Transverse colon (tissue), 4 donors: ENCODE measurements around the gene TRIP13. TPM values are rescaled to one million over a fixed set of nuclear protein-coding genes. Genes with fewer than 3 reads are reported as not detected.

Experiments
- DNase-seq: peaks from one replicate; pipeline ENCODE4 v3.0.0-alpha.2; 2019
- H3K27ac ChIP-seq, 4 donors: fragments of 200-600 bp; sonication (generic); 2 replicates each; pipeline ENCODE4 v1.5.1; 2016 to 2018; ENCODE audit warnings: inconsistent platforms in 4 of 4
- H3K27me3 ChIP-seq: fragments of 200-600 bp; sonication (generic); 2 replicates; pipeline ENCODE4 v1.5.1; 2017; ENCODE audit warnings: inconsistent platforms
- H3K36me3 ChIP-seq, 4 donors: fragments of 200-600 bp; sonication (generic); 2 replicates each; pipeline ENCODE4 v1.5.1; 2017 to 2019; ENCODE audit warnings: inconsistent platforms in 4 of 4
- H3K4me1 ChIP-seq, 4 donors: fragments of 200-600 bp; sonication (generic); 2 replicates each; pipeline ENCODE4 v1.5.1; 2017 to 2020; ENCODE audit warnings: inconsistent platforms in 4 of 4
- H3K4me3 ChIP-seq, 4 donors: fragments of 200-600 bp; sonication (generic); 1 replicate in 1 of 4; 2 replicates in 3 of 4; pipeline versions ENCODE4 v1.5.1 to v1.6.1; 2017 to 2019; ENCODE audit warnings: inconsistent platforms in 4 of 4
- H3K9me3 ChIP-seq, 2 donors: fragments of 200-600 bp; sonication (generic); 2 replicates each; pipeline ENCODE4 v1.5.1; 2017 to 2019; ENCODE audit warnings: inconsistent platforms in 2 of 2
- CTCF ChIP-seq, 5 experiments: fragments of 200-600 bp in 3 of 5; fragments of 450-650 bp in 2 of 5; sonication (generic) in 3 of 5; IDR thresholded peaks; 1 replicate in 2 of 5; 2 replicates in 3 of 5; pipeline ENCODE4 v1.5.1; 2016 to 2017; ENCODE audit warnings: antibody characterized with exemption in 5 of 5, inconsistent platforms in 3 of 5, mild to moderate bottlenecking in 2 of 5, moderate library complexity in 1 of 5
- EP300 ChIP-seq: sonication (generic); formaldehyde crosslinking; IDR thresholded peaks from one replicate; pipeline ENCODE4 v1.6.1; 2017; ENCODE audit warnings: antibody characterized with exemption, low read depth
- POLR2A ChIP-seq: fragments of 450-650 bp; IDR thresholded peaks from one replicate; pipeline ENCODE4 v1.6.1; 2016; ENCODE audit warnings: antibody characterized with exemption, mild to moderate bottlenecking, moderate library complexity
- POLR2AphosphoS5 ChIP-seq, 3 donors: sonication (generic); formaldehyde crosslinking; IDR thresholded peaks; one replicate each; pipeline ENCODE4 v1.6.1; 2016; ENCODE audit warnings: antibody characterized with exemption in 3 of 3
- WGBS, 2 donors: methylation state at CpG; one replicate each; pipeline ENCODE4 v1.1.5; 2018; ENCODE audit warnings: low coverage in 1 of 2; 5-methylcytosine and 5-hydroxymethylcytosine counted together
- in situ Hi-C, 4 donors: fragments of 200-750 bp; cut with MboI; loops; one replicate each; pipeline versions ENCODE4 v1.15.0 to v1.15.1; 2017; ENCODE audit warnings: low sequenced_read_pairs in 3 of 4, low pct_ligation_motif_present in 1 of 4, low pct_unique_long_range_greater_than_20kb in 1 of 4
- intact Hi-C: fragments of 100-400 bp; cut with DNase I; formaldehyde crosslinking; loops from one replicate; pipeline ENCODE4 v1.15.1; 2023; ENCODE audit warnings: low total_unique reads
- total RNA-seq, 4 donors: library from RNA; depleted of rRNA; stranded (reverse); fragments of >200 nt; gene quantifications; one replicate each; pipeline ENCODE4 v1.1.0, GENCODE V29; 2016

The TRIP13 gene
- total RNA-seq, 4 donors from 2014 or later = 0.41 to 4.1 (median 2.2) TPM; not detected in 1

GRCh38 chr5:862367-863243 lies 30.1 kb upstream of the TRIP13 start:
- intact Hi-C loops = no loop called here
- in situ Hi-C loops = no loop called here
- no peaks in the 10 kb centered on the region for H3K4me1 ChIP-seq
- no peak overlapping the region for H3K27ac ChIP-seq
- no peaks in the 10 kb centered on the region for H3K9me3 ChIP-seq
- TF ChIP-seq EP300 (no peak), POLR2A (no peak), POLR2AphosphoS5 (IDR thresholded peaks at IDR 0.05) (no peak), CTCF (IDR thresholded peaks at IDR 0.05) (no peak)
- DNase-seq = no peak
- WGBS, 2 donors = 83% methylated on average over 20 of the region's 25 CpGs; no CpG with 5 or more reads in 1 of the 2 donors
- H3K4me3 ChIP-seq = no peak overlapping the region
- no peaks in the 10 kb centered on the region for H3K27me3 ChIP-seq
- peaks cover 0 to 14% (median 0%) of the 10 kb centered on the region in 4 donors for H3K36me3 ChIP-seq

GRCh38 chr5:863244-863805 lies 29.4 kb upstream of the TRIP13 start:
- 89% methylated on average over 16 of the region's 16 CpGs; no CpG with 5 or more reads in 1 of the 2 donors for WGBS, 2 donors
- Histone ChIP-seq H3K27me3 (no peaks in the 10 kb centered on the region), H3K27ac (no peak overlapping the region), H3K4me1 (no peaks in the 10 kb centered on the region), H3K4me3 (no peak overlapping the region), H3K9me3 (no peaks in the 10 kb centered on the region), H3K36me3 (peaks cover 0 to 15% (median 1%) of the 10 kb centered on the region in 4 donors)
- TF ChIP-seq POLR2AphosphoS5 (IDR thresholded peaks at IDR 0.05) (no peak), CTCF (IDR thresholded peaks at IDR 0.05) (no peak), EP300 (no peak), POLR2A (no peak)
- in situ Hi-C loops (no loop called here), intact Hi-C loops (no loop called here)
- DNase-seq = no peak

GRCh38 chr5:864492-865167 lies 28.1 kb upstream of the TRIP13 start:
- H3K4me3 ChIP-seq = no peak overlapping the region
- intact Hi-C loops (no loop called here), in situ Hi-C loops (no loop called here)
- WGBS, 2 donors = 86% methylated on average over 15 of the region's 15 CpGs; no CpG with 5 or more reads in 1 of the 2 donors
- no peak for DNase-seq
- peaks cover 0 to 25% (median 8%) of the 10 kb centered on the region in 4 donors for H3K36me3 ChIP-seq
- no peaks in the 10 kb centered on the region for H3K27me3 ChIP-seq
- H3K9me3 ChIP-seq = no peaks in the 10 kb centered on the region
- TF ChIP-seq POLR2AphosphoS5 (IDR thresholded peaks at IDR 0.05) (no peak), EP300 (no peak), CTCF (IDR thresholded peaks at IDR 0.05) (no peak), POLR2A (no peak)
- no peaks in the 10 kb centered on the region for H3K4me1 ChIP-seq
- H3K27ac ChIP-seq = no peak overlapping the region

- in situ Hi-C loops (no loop called here), intact Hi-C loops (no loop called here)
- H3K27me3 ChIP-seq = no peaks in the 10 kb centered on the region
- WGBS, 2 donors = 96% methylated on average over 24 of the region's 24 CpGs; no CpG with 5 or more reads in 1 of the 2 donors
- H3K9me3 ChIP-seq = no peaks in the 10 kb centered on the region
- TF ChIP-seq POLR2A (no peak), POLR2AphosphoS5 (IDR thresholded peaks at IDR 0.05) (no peak), EP300 (no peak), CTCF (IDR thresholded peaks at IDR 0.05) (no peak)
- H3K36me3 ChIP-seq = peaks cover 0 to 31% (median 10%) of the 10 kb centered on the region in 4 donors
- H3K4me3 ChIP-seq = no peak overlapping the region
- H3K27ac ChIP-seq = no peak overlapping the region
- no peak for DNase-seq
- no peaks in the 10 kb centered on the region for H3K4me1 ChIP-seq
These were observed 27.5 kb upstream of the TRIP13 start for GRCh38 chr5:865168-865521.
